DMS153 (cell line): ENCODE data around the gene MCM3AP.
"Not testable (repeated sequence)": the region's sequence is repeated elsewhere in the genome, so short reads cannot be mapped to it uniquely, and the experiment has no call there.

Source experiments
- DNase-seq: peaks from one replicate; lab custom pipeline; 2025; lab: John Stamatoyannopoulos, UW

Gene MCM3AP

DNA sequence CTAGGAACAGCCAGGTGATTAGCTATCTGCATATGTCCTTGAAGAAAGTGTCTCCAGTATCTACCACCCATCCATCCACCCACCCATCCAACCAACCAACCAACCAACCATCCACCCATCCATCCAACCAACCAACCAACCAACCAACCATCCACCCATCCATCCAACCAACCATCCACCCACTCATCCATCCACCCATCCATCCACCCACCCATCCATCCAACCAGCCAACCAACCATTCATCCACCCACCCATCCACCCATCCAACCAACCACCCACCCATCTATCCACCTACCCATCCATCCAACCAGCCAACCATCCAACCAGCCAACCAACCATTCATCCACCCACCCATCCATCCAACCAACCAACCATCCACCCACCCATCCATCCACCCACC, 26.2 kb upstream of the MCM3AP start:
- DNase-seq: no peak

DNA sequence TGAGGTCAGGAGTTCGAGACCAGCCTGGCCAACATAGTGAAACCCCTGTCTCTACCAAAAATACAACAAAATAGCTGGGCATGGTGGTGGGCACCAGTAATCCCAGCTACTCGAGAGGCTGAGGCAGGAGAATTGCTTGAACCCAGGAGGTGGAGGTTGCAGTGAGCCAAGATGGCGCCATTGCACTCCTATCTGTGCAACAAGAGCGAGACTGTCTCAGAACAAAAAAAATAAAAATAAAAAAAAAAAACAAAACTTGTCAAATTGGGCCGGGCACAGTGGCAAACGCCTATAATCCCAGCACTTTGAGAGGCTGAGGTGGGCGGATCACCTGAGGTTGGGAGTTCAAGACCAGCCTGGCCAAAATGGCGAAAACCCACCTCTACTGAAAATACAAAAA, 24.8 kb upstream of the MCM3AP start:
- not testable (repeated sequence) for DNase-seq

DNA sequence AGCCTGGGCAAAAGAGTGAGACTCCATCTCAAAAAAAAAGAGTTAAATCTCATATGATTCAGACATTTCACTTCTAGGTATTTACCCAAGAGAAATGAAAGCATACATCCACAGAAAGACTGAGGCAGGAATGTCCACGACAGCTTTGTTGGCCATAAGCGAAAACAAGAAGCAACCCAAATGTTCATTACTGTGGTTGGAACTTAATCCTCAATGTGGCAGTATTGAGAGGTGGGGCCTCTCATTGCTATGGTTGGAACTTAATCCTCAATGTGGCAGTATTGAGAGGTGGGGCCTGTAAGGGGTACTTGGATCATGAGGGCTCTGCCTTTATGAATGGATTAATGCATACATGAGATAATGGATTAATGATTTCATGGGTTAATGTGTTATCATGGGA, 23.0 kb upstream of the MCM3AP start:
- DNase-seq: no peak

- DNase-seq: no peak
Measured at GRCh38 chr21:46307625-46308024, 22.2 kb upstream of the MCM3AP start.

DNA sequence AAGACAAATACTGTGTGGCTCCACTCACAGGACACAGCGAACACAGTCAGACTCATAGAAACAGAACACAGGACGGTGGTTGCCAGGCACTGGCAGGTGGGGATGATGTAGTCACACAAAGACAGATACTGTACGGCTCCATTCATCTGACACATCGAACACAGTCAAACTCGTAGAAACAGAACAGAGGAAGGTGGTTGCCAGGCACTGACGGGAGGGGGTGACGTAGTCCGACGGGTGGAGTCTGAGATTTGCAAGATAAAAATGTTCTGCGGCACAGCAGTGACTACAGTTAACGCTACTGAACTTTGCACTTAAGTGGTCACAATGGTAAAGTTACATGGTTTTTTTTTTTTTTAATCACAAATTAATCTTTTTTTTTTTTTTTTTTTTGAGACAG, 19.5 kb upstream of the MCM3AP start:
- DNase-seq: no peak

DNA sequence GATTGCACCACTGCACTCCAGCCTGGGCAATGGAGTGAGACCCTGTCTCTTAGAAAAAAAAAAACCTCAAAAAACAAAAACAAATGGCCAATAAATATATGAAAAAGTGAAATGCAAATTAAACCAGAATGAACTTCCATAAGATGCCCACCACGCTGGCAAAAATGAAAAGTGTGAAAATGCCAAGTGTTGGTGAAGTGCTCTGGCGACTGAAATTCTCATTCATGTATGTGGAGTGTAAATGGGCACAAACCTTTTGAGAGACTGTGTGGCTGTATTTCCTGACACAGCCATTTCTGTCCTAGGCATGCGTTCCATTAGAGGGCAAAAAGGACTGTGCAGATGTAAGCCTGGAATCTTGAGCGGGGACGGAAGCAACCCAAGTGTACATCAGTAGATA, 19.0 kb upstream of the MCM3AP start:
- no peak for DNase-seq

GRCh38 chr21:46301759-46302158, 16.3 kb upstream of the MCM3AP start:
- DNase-seq: no peak

- DNase-seq: no peak
Measured at GRCh38 chr21:46299167-46299566, 13.8 kb upstream of the MCM3AP start.

DNA sequence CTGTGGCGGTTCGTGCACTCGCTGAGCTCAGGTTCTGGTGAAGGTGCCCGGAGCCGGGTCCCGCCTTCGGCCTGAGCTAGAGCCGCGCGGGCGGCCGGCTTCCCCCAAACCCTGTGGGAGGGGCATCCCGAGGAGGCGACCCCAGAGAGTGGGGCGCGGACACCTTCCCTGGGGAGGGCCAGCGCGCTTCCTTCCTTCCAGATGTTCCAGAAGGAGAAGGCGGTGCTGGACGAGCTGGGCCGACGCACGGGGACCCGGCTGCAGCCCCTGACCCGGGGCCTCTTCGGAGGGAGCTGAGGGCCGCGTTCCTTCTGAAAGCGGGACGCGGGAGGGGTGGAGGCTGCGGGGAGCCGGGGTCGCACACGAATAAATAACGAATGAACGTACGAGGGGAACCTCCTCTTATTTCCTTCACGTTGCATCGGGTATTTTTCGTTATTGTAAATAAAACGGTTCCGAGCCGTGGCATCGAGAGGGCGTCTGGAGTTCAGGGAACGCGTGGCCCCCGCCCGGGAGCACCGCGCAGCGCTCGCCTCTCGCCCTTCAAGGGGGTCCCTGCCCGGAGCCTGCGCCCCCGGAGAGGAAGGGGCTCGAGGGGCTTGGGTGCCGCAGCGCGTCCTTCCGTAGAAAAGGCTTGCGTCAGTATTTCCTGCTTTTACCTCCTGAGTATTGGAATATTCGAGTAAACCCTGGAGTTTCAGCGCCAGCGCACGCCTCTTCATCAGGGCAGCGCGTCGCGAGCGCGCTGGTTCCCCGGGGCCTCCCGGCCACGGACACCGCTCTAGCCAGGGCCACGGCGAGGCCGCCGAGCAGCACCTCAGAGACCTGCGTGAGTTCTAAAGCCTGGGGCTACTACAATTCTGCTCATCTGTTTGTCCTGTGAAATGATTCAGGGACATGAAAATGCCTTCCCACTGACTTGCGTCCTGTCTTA, 12.2 kb upstream of the MCM3AP start:
- no peak for DNase-seq

- DNase-seq: peak; percentile 73
Measured at GRCh38 chr21:46295996-46296752, 10.8 kb upstream of the MCM3AP start.

- no peak for DNase-seq
Measured at GRCh38 chr21:46295177-46295770, 9.9 kb upstream of the MCM3AP start.

- DNase-seq: no peak
Measured at GRCh38 chr21:46294647-46295176, 9.3 kb upstream of the MCM3AP start.

DNA sequence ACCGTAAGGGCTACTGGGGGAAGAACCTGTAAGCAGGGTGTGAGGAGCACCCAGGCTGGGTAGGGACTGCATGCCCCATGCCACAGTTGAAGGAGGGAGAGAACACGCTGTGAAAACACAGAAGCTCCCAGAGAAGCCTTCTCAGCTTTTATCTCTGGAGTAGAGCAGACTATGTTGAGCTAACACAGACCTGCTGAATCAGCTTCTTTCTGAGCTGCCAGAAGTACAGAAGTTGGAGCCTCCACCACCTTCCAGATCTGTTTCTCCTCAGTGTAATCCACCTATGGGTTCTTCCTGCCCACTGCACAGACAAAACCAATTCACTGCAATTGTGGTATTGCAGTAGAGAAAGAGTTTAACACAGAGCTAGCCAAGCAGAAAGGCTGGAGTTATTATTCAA, 6.2 kb upstream of the MCM3AP start:
- DNase-seq: no peak

GRCh38 chr21:46289655-46290179, 4.3 kb upstream of the MCM3AP start:
- DNase-seq: no peak

GRCh38 chr21:46287541-46287940, 2.1 kb upstream of the MCM3AP start:
- no peak for DNase-seq

DNA sequence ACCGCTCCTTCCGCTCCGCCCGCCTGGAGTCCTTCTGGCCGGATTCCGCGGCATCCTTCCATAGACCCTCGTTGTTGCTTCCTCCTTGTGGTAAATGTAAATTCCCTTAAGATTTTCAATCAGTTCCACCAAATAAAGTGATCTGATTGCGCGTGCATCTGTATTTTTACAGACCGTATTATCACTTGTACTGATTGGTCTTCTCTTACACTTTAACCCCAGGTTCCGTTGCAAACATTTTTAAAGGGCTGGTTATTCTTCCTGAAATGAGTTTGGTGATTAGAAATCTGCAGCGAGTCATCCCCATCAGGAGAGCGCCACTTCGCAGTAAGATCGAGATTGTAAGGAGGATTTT, 1.2 kb upstream of the MCM3AP start:
- DNase-seq: no peak

GRCh38 chr21:46285761-46286647, 593 bp upstream of the MCM3AP start, which contains the start of gene YBEY:
TSS of gene YBEY (plus strand) at chr21:46286342. CDS start at chr21:46286914, 572 bp downstream.
- peak; percentile 68 for DNase-seq

DNA sequence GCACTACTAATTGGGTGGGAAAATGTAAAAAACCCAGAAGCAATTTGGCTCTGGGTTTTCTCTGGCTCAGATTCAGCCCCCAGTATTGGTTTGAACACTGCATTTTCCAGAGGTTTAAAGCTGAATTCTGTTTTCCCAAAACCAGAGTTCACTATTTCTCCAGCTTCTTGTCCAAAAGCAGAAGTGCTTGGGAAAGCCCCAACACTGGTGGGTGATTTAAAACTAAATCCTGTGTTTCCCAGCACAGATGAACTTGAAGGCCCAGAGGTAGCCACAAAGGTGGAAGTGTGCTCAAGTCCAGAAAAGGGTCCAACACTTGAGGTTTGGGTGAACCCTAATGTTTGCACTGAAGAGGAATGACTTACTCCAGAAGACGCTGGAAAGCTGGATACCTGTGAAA, 678 bp downstream of the MCM3AP start:
- DNase-seq: no peak

- DNase-seq: peak; percentile 76
Measured at GRCh38 chr21:46284077-46284644, 1.2 kb downstream of the MCM3AP start.

- DNase-seq: no peak
Measured at GRCh38 chr21:46274797-46275390, 10.5 kb downstream of the MCM3AP start.
